Measurements from ENCODE around the gene MYRF.
A peak's percentile ranks its signal among the peaks of the same experiment; 100 is the strongest.

Gene MYRF

DNA sequence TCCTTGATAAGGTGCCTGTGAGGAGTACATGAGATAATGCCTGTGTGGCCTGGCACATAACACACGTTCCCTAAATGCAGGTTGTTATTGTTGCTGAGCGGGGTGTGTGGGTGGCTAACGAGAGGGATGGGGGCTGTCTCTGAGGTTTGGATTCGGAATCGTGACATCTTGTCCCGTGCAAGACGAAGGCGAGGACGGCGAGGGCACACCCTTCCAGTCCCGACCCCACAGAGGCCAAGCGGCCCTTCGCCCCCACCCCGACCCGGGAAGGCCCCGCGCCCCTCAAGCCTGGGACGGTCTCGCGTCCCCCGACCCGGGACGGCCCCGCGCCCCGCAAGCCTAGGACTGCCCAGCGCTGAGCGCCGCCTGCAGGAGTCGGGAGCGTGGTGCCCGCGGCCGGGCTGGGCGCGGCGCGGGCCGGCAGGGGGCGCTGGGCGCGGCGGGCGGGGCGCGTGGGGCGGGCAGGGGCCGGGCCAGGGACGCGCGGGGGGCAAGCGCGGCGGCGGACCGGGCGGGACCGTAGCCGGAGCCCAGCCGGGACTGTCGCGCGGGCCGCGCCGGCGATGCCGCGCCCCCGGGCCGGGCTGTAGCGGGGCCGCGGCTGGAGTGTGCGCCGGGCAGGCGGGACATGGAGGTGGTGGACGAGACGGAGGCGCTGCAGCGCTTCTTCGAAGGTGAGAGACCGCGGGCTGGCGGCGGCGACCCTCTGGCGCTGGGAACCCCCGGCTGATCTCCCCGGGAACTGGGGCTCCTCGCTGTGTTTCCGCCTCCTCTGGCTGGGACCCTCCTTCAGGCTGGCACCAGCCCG lies at the start of gene MYRF:
MYRF (plus strand) TSS at position 520 of the 808 bp plus-strand sequence; CDS start at position 629, 109 bp downstream.
- DNase-seq = peak in 42 of 56 donors; percentile 13 to 82 (median 48)

DNA sequence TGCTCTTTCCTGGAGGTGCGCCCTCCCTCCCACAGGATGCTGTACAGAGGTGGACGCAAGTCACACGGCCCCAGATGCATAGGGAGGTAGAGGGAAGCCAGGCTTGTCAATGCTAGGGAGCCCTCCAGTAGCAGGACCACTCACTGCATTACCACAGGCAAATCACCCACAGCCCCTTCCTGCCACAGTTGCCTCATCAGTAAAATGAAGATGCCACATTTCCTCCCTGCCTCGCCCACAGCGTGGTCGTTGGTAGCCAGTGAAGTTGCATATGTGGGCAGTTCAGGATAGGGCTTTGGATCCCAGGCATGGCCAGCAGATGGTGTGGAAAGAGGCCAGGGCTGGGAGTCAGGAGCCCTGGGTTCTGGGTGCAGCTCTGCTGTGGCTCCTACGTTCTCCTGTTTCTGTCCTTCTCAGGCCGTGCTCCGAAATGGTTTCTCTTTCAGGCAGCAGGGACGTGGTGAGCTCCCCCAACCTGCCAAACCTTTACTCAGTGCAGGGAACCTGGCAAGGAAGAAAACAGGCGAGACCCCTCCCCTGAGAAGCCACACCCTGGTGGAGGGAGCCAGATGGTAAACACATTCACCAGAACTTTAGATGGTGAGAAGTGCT lies 49.6 kb upstream of the MYRF start:
- DNase-seq = no peak

DNA sequence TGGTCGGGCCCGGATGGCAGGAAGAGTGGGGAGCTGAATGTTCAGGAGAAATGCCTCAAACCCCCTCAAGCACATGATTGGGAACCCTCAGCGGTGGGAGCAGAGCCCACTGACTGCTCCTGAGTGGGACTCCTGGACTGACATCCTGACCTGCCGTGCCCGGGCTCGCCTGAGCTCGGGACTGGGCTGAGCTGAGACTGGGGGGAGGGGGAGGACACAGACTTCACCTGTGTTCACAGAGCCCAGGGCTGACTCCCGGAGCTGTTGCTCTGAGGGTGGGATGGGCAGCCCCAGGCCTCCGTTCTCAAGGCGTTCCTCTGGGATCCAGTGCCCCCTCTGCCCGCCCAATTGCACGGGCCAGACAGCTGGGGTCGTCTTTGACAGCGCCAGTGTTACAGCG lies 47.6 kb upstream of the MYRF start:
- DNase-seq = no peak

DNA sequence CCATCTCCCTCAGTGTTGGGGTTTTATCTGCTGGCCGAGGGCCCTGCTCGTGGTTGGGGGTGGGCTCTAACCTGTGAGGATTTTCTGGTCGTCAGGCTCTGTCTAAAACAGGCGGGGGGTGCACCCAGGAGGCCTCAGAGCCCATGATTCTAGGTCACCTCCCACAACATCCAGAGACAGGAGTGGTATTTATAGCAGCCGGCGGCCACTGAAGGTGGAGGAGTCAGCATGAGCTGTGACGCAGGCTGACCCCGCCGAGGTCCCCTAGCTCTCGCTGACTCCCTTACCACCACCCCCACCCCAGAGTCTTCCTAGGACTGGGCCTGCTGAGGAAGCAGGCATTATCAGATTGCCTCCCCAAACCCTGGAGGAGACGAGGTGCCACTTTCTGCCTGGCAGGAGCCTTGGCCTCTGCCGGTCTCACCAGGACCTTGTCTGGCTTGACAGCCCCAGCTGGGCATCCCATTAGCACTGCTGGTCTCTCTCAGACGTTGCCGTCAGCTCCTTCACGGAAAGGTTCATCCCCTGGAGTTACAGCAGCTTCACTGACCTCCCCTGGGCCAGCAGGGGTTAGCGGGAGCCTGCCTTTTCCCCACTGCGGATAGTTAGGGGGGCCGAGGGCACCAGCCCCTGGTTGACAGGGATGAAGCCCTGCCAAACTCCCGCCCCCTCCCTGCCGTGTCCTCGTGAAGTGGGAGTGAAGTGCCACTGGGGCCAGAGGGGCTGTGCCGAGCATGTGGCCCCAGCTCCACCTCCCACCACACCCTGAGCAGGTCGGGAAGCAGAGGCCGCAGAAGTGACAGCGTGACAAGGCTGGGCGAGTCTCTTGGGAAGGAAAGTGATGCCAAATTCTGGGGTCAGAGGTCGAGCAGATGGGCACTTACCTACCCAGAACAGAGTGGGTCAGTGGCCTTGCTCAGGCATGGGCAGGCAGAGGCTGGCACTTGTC lies 45.7 kb upstream of the MYRF start:
- no peak for DNase-seq

DNA sequence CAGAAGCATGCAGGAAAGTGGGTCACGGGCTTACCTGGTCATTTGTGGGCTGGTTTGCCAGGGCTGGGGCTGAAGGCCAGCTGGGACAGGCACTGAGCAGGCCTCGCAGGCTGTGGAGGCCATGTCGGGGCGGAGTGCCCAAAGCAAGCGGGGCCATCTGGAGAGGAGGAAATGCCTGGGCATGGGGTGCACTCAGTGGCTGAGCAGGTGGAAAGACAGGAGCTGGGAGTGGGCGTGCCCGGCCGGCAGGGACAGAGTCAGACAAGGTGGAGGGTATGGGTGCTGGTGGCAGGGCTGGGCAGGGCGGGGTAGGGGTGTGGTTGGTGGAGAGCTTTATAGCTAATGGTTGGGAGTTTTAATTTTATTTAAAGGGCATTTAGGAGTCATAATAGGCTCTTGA lies 44.9 kb upstream of the MYRF start:
- DNase-seq = no peak

DNA sequence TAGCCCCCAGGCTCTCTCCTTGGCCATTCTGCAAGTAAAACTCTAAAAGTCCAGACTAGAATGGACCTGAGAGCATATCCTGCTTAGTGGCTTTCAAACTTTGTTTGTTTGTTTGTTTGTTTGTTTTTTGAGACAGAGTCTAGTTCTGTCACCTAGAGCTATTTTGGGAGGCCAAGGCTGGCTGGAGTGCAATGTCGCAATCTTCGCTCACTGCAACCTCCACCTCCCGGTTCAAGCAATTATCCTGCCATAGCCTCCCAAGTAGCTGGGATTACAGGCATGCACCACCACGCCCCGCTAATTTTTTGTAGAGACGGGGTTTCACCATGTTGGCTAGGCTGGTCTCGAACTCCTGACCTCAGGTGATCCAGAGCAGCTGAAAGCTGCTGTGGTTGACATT lies 43.3 kb upstream of the MYRF start:
- DNase-seq = no peak

DNA sequence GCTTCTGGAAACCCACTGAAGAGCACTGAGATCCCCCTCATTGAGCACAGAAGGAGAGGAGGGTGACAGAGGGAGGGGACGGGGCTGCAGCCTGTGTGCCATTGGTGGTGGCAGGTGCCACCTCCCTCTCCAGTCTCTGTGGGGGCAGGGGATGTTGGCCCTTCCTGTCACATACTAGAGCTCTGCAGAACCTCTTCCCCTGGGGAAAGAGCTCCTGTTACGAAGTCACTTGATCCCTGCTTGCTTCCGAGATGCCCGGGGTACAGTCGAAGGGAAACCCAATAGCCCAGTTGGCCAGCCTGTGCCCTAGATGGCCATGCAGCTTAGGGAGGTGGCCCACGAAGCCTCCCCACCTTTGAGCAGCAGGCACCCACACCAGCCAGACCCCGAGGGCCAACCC lies 42.9 kb upstream of the MYRF start:
- DNase-seq = no peak

DNA sequence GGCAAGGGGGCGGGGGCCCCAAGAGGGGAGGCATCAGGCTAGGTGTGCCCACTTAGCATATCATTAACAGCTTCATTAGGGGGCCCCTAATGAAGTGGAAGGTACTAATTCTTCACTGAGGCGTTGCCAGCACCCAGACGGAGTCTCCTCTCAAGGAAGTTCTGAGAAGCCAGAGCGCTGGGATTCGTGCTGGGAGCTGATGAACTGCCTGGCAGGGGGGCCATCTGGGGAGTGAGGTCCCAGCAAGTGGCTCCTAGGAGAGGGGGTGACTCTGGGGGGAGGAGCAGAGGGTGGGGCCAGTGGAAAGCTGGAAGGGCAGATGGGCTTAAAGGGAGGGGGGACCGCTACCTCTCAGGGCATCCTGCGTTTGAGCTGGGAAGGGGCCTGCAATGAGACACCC lies 42.4 kb upstream of the MYRF start:
- no peak for DNase-seq

DNA sequence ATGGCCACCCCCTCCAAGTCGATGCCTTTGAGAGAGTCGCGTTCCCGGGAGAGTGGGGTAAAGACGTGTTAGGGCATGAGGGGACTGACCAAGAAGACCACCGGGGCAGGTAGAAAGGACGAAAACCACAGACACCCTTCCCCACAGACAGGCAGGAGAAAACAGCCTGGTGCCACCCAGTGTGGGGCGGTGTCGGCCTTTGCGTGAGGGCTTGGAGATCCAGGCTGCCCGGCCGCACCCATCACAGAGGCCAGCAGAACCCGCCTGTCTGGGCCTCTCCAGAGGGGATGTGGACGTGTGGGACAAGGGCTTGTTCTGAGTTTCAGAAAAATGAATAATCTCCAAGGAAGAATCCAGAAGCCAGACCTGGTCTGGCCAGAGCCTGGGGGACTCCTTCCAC lies 41.4 kb upstream of the MYRF start:
- DNase-seq = no peak

DNA sequence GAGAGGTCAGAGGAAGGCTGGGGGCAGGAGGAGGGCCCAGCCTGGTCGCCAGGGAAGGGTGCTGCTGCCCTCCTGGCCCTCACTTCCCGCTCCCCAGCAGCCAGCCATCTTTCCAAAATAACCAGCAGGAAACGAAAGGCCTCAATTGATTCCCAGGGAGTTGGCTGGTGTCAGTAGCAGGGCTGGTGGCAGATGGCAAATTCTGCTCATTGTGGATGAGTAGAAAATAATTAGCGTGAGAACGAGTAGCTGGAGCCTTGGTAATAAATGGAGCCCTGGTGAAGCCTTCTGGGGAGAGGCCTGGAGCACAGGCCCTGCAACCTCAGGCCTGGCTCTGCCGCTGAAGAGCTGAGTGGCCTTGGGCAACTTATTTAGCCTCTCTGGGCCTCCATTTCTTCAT lies 40.9 kb upstream of the MYRF start:
- peak in 1 of 56 donors; percentile 13 for DNase-seq

DNA sequence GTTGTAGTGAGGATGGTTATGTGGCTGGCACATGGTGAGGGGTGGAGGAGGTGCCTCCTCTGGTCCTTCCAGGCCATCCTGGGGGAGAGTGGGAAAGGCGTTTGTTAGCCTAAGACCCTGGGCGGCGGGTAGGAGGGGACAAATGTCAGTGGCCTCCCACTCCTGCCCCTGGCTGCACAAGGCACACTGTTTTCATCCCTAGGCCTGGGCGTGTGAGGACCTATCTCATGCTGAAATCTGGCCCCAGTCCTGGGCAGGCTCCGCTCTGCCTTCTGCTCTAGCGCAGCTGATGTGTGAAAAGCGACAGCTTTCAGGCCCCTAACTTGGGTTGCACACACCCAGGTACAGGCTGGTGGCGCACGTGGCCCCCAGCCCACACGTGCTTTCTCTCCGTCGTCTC lies 40.1 kb upstream of the MYRF start:
- DNase-seq = no peak

DNA sequence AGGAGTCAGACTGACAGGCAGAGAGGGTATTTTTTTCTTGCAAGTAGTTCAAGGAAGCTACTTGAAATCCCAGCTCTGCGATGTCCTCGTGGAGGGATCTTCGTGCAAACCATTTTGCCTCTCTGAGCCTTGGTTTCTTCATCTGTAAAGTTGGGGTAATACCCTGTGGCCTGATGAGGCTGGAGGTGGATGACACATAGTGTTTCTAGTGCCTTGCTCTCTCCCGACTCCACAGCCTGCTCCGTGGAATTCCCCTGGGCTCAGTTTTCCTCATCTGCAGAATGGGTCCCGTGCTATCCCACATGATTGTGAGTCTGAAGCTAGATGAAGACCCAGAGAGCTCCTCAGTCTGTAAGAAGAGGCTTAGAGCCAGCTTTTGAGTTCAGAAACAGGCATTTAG lies 39.6 kb upstream of the MYRF start:
- DNase-seq = no peak

DNA sequence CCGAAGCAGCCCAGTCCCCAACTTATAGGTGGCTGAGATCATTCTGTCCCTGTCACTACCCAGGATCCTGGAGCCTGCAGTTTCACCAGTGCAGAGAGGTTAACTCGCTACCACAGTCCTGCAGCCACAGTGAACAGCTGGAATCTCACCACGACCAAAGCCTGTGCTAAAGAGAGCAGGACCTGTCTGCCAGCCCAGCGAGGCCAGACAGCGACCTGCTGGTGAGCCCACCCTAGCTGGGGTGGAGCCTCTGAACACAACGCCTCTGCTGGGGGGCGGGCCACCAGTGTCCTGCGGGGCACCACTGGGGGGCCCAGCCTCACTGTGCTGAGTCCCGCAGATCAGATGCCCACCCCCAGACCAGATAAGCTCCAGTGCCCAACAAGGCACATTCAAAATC lies 39.0 kb upstream of the MYRF start:
- no peak for DNase-seq

DNA sequence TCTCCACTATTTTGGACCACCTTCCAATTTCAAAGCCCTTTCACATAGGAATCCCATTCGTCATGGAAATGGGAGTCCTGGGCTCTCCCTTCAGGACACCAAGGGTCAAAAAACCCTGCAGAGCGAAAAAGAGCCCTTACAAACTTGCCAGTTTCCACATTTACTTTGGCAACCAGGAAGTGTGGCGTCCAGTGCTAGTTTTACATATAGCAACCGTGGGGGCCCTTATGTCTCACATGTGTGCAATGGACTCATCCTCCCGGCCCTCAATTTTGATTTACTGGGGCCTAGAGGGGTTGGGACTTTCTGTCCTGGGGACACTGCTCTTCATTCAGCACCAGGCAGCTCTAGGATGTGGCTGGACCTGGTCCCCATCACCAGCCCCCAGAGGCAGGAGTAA lies 38.5 kb upstream of the MYRF start:
- no peak for DNase-seq

DNA sequence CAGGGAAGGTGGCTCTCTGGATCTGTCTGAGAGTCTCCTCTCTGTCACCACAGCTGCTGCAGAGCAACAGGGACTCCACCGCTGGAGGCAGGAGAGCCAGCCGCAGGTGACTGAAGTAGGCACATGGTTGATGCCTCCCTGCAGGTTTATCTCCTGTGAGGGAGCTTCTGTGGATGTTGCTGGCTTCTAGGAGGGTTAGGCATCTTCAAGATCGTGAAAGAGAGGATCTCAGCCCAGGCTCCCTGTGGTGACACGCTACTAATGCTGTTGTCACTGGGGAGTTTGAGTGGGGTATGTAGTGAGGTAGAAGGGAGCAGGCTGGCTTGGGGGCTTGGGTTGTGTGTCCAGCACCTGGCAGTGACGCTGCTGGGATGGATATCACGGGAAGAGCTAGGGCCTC lies 38.1 kb upstream of the MYRF start:
- DNase-seq = no peak

DNA sequence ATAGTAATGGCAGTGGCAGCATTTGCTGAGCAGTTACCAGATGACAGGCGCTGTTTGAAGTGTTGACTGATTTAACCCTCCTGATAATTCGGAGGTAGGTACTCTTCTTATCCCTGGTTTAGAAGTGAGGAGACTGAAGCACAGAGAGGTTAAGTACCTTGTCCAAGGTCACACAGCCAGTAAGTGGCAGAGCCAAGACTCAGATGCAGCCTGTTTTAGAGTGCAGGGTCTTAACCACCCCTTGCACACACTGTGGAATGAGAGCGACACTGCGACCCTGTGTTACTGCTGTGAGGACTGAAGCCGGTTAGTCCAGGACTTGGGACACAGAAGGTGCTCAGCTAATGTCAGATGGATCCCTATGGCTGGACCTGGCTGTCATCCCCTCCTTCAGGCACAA lies 37.5 kb upstream of the MYRF start:
- no peak for DNase-seq

DNA sequence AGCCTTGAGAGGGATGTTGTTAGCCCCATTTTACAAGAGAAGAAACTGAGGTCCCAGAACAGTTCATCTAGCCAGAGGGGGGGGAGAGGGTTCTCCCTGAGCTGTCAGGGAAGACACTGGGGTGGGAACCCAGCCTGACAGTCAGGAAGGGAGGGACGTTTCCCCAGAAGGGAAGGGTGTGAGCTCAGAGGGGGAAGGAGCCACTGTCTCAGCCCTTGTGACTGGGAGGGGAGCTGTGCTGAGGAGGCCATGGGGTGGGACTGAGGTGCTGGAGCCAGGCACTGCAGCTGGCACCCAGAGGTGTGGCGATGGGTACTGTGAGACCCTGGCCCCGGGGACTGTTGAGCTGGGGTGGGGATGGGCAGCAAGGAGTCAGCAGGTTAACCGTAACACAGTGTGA lies 36.6 kb upstream of the MYRF start:
- DNase-seq = no peak

DNA sequence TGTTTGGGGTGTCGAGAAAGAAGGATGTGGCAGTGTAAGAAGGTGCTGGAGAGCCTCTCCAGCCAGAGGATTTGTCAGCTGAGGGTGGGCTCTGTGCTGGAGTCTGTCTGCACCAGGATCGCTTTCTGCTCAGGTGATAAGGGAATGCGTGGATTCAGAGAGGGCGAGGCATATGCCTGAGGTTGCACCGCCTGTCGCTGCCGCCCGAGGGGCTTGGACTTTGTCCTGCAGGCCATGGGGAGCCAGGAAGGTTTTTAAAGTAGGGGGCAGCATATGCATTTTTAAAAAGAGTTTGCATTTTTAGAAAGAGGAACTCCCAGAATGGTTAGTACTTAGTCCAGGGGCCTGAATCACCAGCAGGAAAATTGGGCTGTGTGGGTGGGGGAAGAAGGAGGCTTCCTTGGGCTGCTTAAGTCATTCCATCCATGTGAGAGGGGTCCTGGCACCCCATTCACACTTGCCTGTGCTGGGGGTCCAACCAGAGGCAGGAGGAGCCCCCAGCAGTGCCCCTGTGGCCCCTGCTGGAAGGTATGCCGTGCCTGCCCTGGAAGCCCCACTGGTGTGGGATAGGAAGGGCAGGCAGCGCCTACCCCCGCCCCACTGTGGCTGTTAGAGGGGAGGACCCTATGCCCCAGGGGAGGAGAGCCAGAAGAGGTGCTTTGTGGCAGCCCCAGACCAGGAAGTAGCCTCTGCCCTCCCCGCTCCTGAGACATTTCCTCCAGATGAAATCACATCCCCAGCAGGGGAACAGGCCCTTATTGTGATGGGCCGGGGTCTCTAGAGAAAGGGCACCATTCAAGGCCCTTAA lies 35.8 kb upstream of the MYRF start:
- no peak for DNase-seq

DNA sequence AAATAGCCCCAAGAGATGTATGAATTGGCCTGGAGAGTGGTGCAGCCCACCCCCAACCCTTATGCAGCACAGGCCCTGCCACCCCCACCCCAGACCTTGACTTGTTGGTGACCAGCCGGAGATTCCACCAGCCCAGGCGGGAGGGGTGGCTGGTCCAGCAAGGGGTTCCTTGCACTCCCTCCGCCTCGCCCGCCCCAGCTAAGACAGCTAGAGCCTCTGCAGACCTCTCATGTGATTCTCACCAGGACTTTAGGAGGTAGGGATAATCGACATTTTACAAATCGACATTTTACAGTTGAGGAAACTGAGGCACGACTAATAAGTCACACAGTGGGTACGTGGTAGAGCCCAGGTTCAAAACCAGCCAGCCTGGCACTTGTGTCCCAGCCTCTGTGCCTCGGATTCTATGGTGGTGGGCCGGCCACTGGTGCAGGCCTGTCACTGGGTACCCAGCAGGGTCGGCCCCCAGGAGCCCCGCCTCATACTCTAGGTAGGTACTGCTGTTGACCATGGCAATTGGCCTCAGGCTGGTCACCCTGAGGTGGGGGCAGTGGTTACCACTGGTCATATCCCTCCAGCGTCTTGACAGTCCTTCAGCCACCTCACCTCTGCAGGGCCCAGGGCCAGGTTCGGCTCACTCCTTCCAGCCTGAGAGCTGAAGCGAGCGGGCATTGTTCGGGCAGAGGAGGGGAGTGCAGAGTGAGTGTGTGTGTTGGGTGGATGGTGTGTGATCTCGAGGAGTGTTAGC lies 35.0 kb upstream of the MYRF start:
- no peak for DNase-seq

DNA sequence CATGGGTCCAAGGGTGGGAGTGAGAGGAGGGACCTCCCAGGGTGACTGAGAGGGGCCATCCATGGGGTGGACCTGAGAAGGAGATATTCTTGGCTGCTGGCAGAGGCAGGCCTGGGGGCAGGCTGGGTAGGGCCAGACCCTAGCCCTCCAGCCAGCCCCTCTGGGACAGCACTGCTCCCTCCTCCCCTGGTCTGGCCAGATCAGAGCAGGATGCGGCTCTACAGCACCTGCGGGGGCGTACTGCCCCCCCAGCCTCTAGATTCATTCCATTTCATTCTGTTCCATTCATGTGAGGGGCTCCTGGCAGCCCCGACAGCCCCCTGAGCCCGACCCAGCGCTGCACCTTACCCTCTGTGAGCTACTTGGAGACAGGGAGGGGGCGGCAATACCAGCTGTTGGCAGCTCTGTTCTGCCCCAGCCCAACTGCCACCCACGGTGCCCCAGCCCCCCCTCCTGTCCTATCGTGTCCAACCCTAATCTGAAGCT lies 34.3 kb upstream of the MYRF start:
- peak in 6 of 56 donors; percentile 51 to 82 (median 68) for DNase-seq

Measured in nucleus accumbens (tissue), 56 donors.